Type B pancreatic cell (in vitro differentiated cells): Measurements from ENCODE around the gene MEI4. TPM values are rescaled to one million over a fixed set of nuclear protein-coding genes. Genes with fewer than 3 reads are reported as not detected.
"Not testable (repeated sequence)": the region's sequence is repeated elsewhere in the genome, so short reads cannot be mapped to it uniquely, and the experiment has no call there.

ENCODE experiments used
- DNase-seq: peaks from one replicate; pipeline ENCODE4 v3.0.0; 2021; ENCODE audit warnings: mixed read lengths; ENCODE audit not compliant: unreplicated experiment; ENCODE audit errors: extremely low spot score
- H3K27ac Mint-ChIP-seq: 2 replicates; pipeline ENCODE4 v1.8.0; 2021; ENCODE audit warnings: mild to moderate bottlenecking, mixed read lengths
- H3K27me3 Mint-ChIP-seq: 2 replicates; pipeline ENCODE4 v1.8.0; 2021; ENCODE audit warnings: mixed read lengths
- H3K36me3 Mint-ChIP-seq: 2 replicates; pipeline ENCODE4 v1.8.0; 2021; ENCODE audit warnings: mixed read lengths
- H3K4me1 Mint-ChIP-seq: one replicate; pipeline ENCODE4 v1.8.0; 2021; ENCODE audit warnings: mixed read lengths; ENCODE audit not compliant: unreplicated experiment
- H3K4me3 Mint-ChIP-seq: 2 replicates; pipeline ENCODE4 v1.8.0; 2021; ENCODE audit warnings: mild to moderate bottlenecking, mixed read lengths
- H3K9me3 Mint-ChIP-seq: 2 replicates; pipeline ENCODE4 v1.8.0; 2021; ENCODE audit warnings: mixed read lengths
- CTCF ChIP-seq: fragments of 200-600 bp; sonication (generic); conservative IDR thresholded peaks from 2 replicates; pipeline ENCODE4 v1.5.0; 2021; ENCODE audit warnings: antibody characterized with exemption, mild to moderate bottlenecking
- total RNA-seq: library from RNA; stranded (reverse); gene quantifications from 2 replicates; pipeline ENCODE4 v1.2.1, GENCODE V29; 2021; ENCODE audit warnings: low replicate concordance

Gene MEI4
- total RNA-seq, 1 donor from 2014 or later, result 0.29 TPM

- no peak overlapping the region for H3K27ac Mint-ChIP-seq
- no peaks in the 10 kb centered on the region for H3K4me1 Mint-ChIP-seq
- TF ChIP-seq CTCF, result no peak
- H3K36me3 Mint-ChIP-seq, result no peaks in the 10 kb centered on the region
- no peaks in the 10 kb centered on the region for H3K9me3 Mint-ChIP-seq
- no peak overlapping the region for H3K4me3 Mint-ChIP-seq
- no peak for DNase-seq
- H3K27me3 Mint-ChIP-seq, result no peaks in the 10 kb centered on the region
Observed at GRCh38 chr6:77815531-77815930, 162.7 kb downstream of the MEI4 start.

GRCh38 chr6:77816766-77817270 lies 164.0 kb downstream of the MEI4 start:
- no peaks in the 10 kb centered on the region for H3K27me3 Mint-ChIP-seq
- no peaks in the 10 kb centered on the region for H3K9me3 Mint-ChIP-seq
- no peak overlapping the region for H3K4me3 Mint-ChIP-seq
- TF ChIP-seq CTCF, result no peak
- DNase-seq, result no peak
- H3K36me3 Mint-ChIP-seq, result no peaks in the 10 kb centered on the region
- H3K27ac Mint-ChIP-seq, result no peak overlapping the region
- no peaks in the 10 kb centered on the region for H3K4me1 Mint-ChIP-seq

GRCh38 chr6:77822265-77822664 lies 169.4 kb downstream of the MEI4 start:
- Mint-ChIP-seq H3K4me3 (no peak overlapping the region), H3K4me1 (no peaks in the 10 kb centered on the region), H3K27ac (no peak overlapping the region), H3K36me3 (no peaks in the 10 kb centered on the region), H3K27me3 (no peaks in the 10 kb centered on the region), H3K9me3 (no peaks in the 10 kb centered on the region)
- TF ChIP-seq CTCF, result no peak
- no peak for DNase-seq

- Mint-ChIP-seq H3K4me1 (no peaks in the 10 kb centered on the region), H3K4me3 (no peak overlapping the region), H3K9me3 (no peaks in the 10 kb centered on the region), H3K27me3 (no peaks in the 10 kb centered on the region), H3K36me3 (no peaks in the 10 kb centered on the region), H3K27ac (no peak overlapping the region)
- TF ChIP-seq CTCF, result no peak
- no peak for DNase-seq
Observed at GRCh38 chr6:77825204-77825603, 172.4 kb downstream of the MEI4 start.

- no peak for DNase-seq
- no peaks in the 10 kb centered on the region for H3K27me3 Mint-ChIP-seq
- no peak overlapping the region for H3K27ac Mint-ChIP-seq
- no peak overlapping the region for H3K4me3 Mint-ChIP-seq
- H3K9me3 Mint-ChIP-seq, result no peaks in the 10 kb centered on the region
- H3K36me3 Mint-ChIP-seq, result no peaks in the 10 kb centered on the region
- TF ChIP-seq CTCF, result no peak
- H3K4me1 Mint-ChIP-seq, result no peaks in the 10 kb centered on the region
Observed at GRCh38 chr6:77829736-77830135, 176.9 kb downstream of the MEI4 start.

GRCh38 chr6:77833749-77834148 lies 180.9 kb downstream of the MEI4 start:
- H3K4me3 Mint-ChIP-seq, H3K4me1 Mint-ChIP-seq, H3K36me3 Mint-ChIP-seq, H3K27ac Mint-ChIP-seq, H3K9me3 Mint-ChIP-seq, DNase-seq, H3K27me3 Mint-ChIP-seq: not testable (repeated sequence)
